Measurements from ENCODE around the gene TMED7. TPM values are rescaled to one million over a fixed set of nuclear protein-coding genes. Genes with fewer than 3 reads are reported as not detected.

Gene TMED7
- total and polyA plus RNA-seq, 2 of the 13 experiments (the other 11 are each of a cell fraction or from before 2014, with no cell fraction given): 58.0 to 113 TPM

- no peak for TF ChIP-seq MTA3 (CRISPR knock-in tag; IDR thresholded peaks at IDR 0.05)
- TF ChIP-seq MTA1 (CRISPR knock-in tag; IDR thresholded peaks at IDR 0.05; ENCODE audit: borderline replicate concordance): peak; percentile 57; the same call in 1 of the 2 replicates
- peak; percentile 91 for TF ChIP-seq THAP11 (CRISPR knock-in tag; IDR thresholded peaks at IDR 0.05)
- peak; percentile 89; the same call in 1 of the 2 replicates for TF ChIP-seq BCL3 (CRISPR knock-in tag; IDR thresholded peaks at IDR 0.05)
- TF ChIP-seq KLF9 (CRISPR knock-in tag; IDR thresholded peaks at IDR 0.05; ENCODE audit: low read depth): no peak
- no peak for TF ChIP-seq CENPBD1 (CRISPR knock-in tag; IDR thresholded peaks at IDR 0.05; ENCODE audit: borderline replicate concordance, low read depth)
- TF ChIP-seq ZNF552 (CRISPR knock-in tag; IDR thresholded peaks at IDR 0.05; ENCODE audit: borderline replicate concordance): peak; percentile 27; the same call in 1 of the 2 replicates
- peak; percentile 88; the same call in 1 of the 2 replicates for TF ChIP-seq ARNT2 (CRISPR knock-in tag; IDR thresholded peaks at IDR 0.05; ENCODE audit: low read depth)
- TF ChIP-seq NONO (IDR thresholded peaks at IDR 0.05): no peak
- TF ChIP-seq NONO (CRISPR knock-in tag; conservative IDR thresholded peaks at IDR 0.05): peak; percentile 74
- TF ChIP-seq ZFP82 (CRISPR knock-in tag; IDR thresholded peaks at IDR 0.05; ENCODE audit: borderline replicate concordance): peak; percentile 90
- peak; percentile 89; the same call in 1 of the 2 replicates for TF ChIP-seq ZNF790 (CRISPR knock-in tag; IDR thresholded peaks at IDR 0.05; ENCODE audit: borderline replicate concordance)
- TF ChIP-seq GABPB1 (CRISPR knock-in tag; IDR thresholded peaks at IDR 0.05): peak; percentile 97
- TF ChIP-seq FOXP1 (IDR thresholded peaks at IDR 0.05): 0 out of 2 replicates have a peak, but pooled peaks have one; percentile 32
- TF ChIP-seq FOXP1 (CRISPR knock-in tag; IDR thresholded peaks at IDR 0.05): 0 out of 2 replicates have a peak, but pooled peaks have one; percentile 28
- TF ChIP-seq TRAFD1 (CRISPR knock-in tag; IDR thresholded peaks at IDR 0.05; ENCODE audit: borderline replicate concordance): 0 out of 2 replicates have a peak, but pooled peaks have one; percentile 35
- TF ChIP-seq ZNF503 (CRISPR knock-in tag; IDR thresholded peaks at IDR 0.05): peak; percentile 17; the same call in 1 of the 2 replicates
- peak; percentile 92; the same call in 1 of the 2 replicates for TF ChIP-seq EED (CRISPR knock-in tag; IDR thresholded peaks at IDR 0.05)
- no peak for TF ChIP-seq LCORL (IDR thresholded peaks at IDR 0.05)
- peak; percentile 70; the same call in 1 of the 2 replicates for TF ChIP-seq LCORL (CRISPR knock-in tag; IDR thresholded peaks at IDR 0.05)
- peak; percentile 85; the same call in 1 of the 2 replicates for TF ChIP-seq ZNF441 (CRISPR knock-in tag; IDR thresholded peaks at IDR 0.05; ENCODE audit: borderline replicate concordance)
- peak; percentile 57 for TF ChIP-seq MEIS2 (CRISPR knock-in tag; IDR thresholded peaks at IDR 0.05)
- TF ChIP-seq NFIB (CRISPR knock-in tag; IDR thresholded peaks at IDR 0.05; ENCODE audit: borderline replicate concordance): no peak
Observed at GRCh38 chr5:115625579-115626444, at the start of gene TMED7 (continued).

All from HepG2 (cell line).